K562 treated with DMSO at 1 percent for 4 hours (cell line): ENCODE results near the gene PLEKHA3. TPM values are rescaled to one million over a fixed set of nuclear protein-coding genes. Genes with fewer than 3 reads are reported as not detected.

Source experiments
- total RNA-seq: library from RNA; unstranded; fragments of 300-600 nt; gene quantifications from 2 replicates; pipeline ENCODE4 v1.2.3, GENCODE V29; 2022; ENCODE audit not compliant: insufficient read depth

PLEKHA3 gene
- 6.4 and 9.3 TPM in 2 replicates for total RNA-seq

GRCh38 chr2:178480227-178481181, at the start of gene PLEKHA3:
PLEKHA3 (plus strand) TSS chr2:178480457; CDS start chr2:178480870, 413 bp downstream.

GRCh38 chr2:178450774-178451525, 29.3 kb upstream of the PLEKHA3 start, which contains the start of the genes PJVK and PRKRA:
PJVK (plus strand) TSS chr2:178451378; CDS start chr2:178453410, 2,032 bp downstream.
PRKRA (minus strand) TSS chr2:178451175; CDS start chr2:178451030, 145 bp downstream.

GRCh38 chr2:178478439-178479274, 1.6 kb upstream of the PLEKHA3 start, which contains the start of gene FKBP7:
FKBP7 (minus strand) TSS chr2:178478600; CDS start chr2:178478499, 101 bp downstream.

Other genes with a start within 250 kb of the PLEKHA3 start
- gene PRKRA, start 29.3 kb upstream of the PLEKHA3 start, total RNA-seq: 41.1 and 43.0 TPM in 2 replicates
- gene PJVK, start 29.1 kb upstream of the PLEKHA3 start, total RNA-seq: not detected in 2 replicates
- gene FKBP7, start 1.9 kb upstream of the PLEKHA3 start, total RNA-seq: 4.2 and 5.3 TPM in 2 replicates